HG02763 (cell line): ENCODE results near the gene CLASP1.
"Not testable (repeated sequence)": the region's sequence is repeated elsewhere in the genome, so short reads cannot be mapped to it uniquely, and the experiment has no call there.

Source experiments
- ATAC-seq: cut with Tn5 transposase; IDR thresholded peaks from one replicate; pipeline ENCODE4 v1.9.1; 2021; ENCODE audit warnings: mild to moderate bottlenecking, moderate library complexity; ENCODE audit not compliant: unreplicated experiment

Gene CLASP1

DNA sequence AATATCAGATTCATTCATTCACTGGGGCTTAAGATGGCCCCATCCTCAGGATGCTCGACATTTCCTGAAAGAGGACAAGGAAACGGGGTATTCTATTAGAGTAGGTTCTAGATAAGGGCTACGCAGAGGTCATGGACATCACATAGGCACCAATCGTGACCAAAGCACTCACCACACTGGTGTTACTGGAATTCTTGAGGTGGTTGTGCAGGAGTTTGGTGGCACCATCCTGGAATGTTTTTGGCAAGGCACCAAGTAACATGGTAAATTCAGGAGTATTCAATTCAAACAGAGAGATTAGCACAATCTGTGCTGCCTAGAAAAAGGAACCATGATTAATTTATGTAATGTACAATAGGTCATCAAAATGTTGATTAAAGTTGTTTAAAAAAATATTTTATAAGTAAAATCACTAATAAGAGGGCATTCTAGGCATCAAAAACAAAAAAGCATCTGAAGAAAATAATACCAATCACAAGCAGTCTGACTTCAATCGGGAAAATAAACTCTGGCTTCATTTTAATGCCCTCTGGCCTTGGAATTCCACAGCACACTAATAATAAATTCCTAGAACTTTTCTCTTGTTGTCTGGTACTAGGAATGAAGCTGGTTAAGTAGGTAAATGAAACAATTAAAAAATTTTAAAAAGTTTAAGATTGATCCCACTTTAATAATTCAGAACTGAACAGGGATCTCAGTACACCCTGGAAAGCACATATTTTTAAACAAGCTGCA is 261.5 kb downstream of the CLASP1 start:
- ATAC-seq, result no peak

- no peak for ATAC-seq
Observed at GRCh38 chr2:121386707-121387106, 262.6 kb downstream of the CLASP1 start.

GRCh38 chr2:121386102-121386501 is 263.2 kb downstream of the CLASP1 start:
- no peak for ATAC-seq

DNA sequence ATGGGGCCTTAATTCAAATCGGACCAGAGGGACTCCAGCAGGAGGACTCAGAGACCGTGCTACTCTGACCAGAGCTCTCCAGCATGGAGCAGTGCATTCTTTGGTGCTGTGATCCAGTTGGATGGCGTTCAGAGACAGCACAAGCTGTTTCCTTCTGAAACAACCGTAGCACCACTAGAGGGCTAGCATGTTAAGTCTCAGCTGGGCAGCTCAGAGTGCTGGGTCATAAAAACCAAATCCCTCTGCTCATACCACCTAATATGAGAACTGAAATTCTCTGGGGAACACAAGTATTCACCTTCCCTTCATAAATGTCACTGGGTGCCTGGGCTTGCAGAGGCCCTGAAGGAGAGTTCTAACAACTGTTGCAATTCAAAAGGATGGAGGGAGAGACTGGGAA is 266.5 kb downstream of the CLASP1 start:
- ATAC-seq, result no peak

- no peak for ATAC-seq
Observed at GRCh38 chr2:121377646-121378045, 271.6 kb downstream of the CLASP1 start.

DNA sequence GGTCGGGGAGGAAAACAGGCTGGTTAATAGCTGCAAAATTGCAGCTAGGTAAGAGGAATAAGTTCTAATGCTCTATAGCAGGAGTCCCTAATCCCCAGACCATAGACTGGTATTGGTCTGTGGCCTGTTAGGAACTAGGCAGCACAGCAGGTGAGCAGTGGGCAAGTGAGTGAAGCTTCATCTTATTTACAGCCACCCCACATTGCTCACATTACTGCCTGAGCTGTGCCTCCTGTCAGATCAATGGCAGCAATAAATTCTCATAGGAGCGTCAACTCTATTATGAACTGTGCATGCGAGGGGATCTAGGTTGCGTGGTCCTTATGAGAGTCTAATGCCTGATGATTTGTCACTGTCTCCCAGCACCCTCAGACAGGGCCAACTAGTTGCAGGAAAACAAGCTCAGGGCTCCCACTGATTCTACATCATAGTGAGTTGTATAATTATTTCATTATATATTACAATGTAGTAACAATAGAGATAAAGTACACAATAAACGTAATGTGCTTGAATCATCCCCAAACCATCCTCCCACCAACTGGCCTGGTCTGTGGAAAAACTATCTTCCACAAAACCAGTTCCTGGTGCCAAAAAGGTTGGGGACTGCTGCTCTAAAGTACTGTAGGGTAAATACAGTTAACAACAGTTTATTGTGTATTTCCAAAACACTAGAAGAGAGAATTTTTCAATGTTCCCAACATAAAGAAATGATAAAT is 272.6 kb downstream of the CLASP1 start:
- no peak for ATAC-seq

- no peak for ATAC-seq
Observed at GRCh38 chr2:121375621-121376159, 273.6 kb downstream of the CLASP1 start.

DNA sequence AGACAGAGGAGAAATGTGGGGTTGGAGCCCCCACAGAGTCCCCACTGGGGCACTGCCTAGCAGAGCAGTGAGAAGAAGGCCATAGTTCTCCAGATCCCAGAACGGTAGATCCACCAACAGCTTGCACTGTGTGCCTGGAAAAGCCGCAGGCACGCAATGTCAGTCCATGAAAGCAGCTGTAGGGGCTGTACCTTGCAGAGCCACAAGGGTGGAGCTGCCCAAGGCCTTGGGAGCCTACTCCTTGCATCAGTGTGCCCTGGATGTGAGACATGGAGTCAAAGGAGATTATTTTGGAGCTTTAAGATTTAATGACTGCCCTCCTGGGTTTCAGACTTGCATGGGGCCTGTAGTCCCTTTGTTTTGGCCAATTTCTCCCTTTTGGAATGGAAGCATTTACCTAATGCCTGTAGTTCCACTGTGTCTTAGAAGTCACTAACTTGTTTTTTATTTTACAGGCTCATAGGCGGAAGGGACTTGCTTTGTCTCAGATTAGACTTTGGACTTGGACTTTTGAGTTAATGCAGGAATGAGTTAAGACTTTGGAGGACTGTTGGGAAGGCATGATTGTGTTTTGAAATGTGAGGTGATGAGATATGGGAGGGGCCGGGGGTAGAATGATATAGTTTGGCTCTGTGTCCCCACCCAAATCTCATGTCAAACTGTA is 274.7 kb downstream of the CLASP1 start:
- ATAC-seq, result not testable (repeated sequence)

DNA sequence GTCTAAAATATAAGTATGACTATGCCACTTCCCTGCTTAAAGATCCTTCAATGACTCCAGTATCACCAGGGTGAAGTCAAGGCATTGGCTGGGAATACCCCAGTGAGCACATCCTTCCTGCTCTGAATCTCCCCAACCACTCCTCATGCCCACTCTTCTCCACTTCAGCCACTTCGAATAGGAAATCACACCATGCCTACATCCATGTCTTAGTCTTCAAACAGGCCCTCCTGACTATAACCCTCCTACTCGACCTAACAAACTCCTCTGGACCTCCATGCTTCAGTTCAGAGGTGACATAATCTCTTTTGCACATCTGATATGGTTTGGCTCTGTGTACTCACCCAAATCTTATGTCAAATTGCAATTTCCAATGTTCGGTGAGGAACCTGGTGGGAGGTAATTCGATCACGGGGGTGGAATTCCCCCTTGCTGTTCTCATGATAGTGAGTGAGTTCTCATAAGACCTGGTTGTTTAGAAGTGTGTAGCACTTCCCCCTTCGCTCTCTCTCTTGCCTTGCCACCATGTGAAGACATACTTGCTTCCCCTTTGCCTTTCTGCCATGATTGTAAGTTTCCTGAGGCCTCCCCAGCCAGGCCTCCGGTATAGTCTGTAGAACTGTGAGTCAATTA is 276.4 kb downstream of the CLASP1 start:
- ATAC-seq, result peak; percentile 55

DNA sequence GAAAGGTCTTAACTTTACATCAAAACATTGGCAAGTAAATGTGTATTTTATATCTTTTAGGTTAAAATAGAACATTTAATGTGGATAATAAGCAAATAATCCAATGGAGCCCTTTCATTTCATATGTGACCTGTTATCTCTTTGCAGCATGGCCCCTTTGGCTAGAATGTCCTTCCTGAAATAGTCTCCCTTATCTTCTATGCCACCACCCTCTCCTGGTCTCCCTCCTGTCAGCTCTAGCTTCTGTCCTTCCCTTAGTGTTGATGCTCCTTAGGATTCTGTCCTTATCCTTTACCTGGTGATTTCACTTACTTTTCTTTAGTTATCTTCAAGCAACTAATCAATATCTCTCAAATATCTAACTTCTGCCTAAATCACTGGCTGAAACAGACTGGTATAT is 277.2 kb downstream of the CLASP1 start:
- no peak for ATAC-seq

- ATAC-seq, result no peak
Observed at GRCh38 chr2:121368836-121369235, 280.4 kb downstream of the CLASP1 start.

GRCh38 chr2:121368155-121368554 is 281.1 kb downstream of the CLASP1 start:
- ATAC-seq, result no peak

DNA sequence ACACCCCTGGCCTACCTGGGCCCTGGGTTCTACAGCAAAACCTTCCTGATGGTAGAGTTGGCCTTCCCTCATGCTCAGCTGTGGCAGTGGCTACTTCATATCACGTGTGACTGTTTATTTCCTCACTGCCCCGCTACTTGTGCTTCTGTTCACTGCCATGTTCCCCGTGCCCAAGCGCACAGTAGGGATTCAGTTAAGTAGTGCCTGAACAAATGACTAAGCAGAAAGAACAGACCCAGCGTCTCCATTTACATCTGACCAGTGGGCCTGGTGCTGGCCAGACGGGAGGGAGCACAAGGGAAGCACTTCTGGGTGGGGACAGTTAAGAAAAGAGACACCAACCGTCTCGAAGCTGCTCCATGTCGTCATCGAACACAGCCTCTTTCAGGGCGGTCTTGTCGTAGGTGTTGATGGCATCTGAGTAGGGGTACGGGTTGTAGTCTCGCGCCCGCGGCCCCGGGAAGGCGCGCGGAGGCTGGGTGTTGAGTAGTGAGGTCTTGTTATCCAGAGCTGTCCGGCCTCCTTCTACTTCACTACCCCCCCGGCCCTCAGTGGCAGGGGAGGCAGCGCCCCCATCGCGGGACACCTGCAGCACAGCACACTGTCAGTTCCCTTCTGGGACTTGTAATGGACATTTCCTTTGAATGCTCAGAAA is 281.9 kb downstream of the CLASP1 start:
- no peak for ATAC-seq

DNA sequence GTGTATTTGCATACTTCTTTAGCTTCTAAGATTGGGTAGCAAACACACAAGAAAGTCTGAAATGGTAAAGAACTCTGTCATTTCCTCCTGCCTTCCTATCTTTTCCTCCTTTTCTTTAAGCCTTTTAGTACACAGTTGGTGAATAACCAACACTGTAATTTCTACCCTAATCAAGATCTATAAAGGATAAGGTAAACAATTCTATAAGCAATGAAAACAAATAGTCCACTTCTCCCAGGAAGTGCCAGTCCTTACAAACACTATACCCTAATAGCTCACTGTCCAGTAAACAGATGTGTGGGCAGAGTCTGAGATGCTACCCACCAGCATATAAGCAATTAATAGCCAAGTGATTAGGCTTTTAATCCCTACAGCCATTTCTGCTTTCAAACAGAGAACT is 283.2 kb downstream of the CLASP1 start:
- ATAC-seq, result no peak

DNA sequence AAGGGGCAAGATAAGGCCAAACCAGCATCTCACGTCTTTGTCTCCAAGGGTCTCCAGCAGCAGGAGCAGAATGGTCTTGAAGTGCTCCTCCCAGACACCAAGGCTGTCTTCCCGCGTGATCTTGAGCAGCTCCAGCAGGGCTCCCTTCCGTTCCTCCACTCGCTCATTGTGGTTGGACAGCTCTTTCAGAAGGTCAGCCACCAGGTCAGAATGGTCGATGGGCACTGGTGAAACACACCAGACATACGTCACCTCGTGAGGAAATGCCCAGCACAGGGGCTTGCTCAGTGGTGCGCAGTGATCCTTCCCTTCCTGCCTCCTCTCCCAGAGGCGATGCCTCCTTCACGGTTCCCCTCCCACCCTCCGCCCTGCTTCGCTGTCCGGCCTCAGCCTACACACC is 284.2 kb downstream of the CLASP1 start:
- ATAC-seq, result no peak

GRCh38 chr2:121363632-121364420 is 285.4 kb downstream of the CLASP1 start:
- ATAC-seq, result no peak

- no peak for ATAC-seq
Observed at GRCh38 chr2:121362774-121363173, 286.5 kb downstream of the CLASP1 start.

DNA sequence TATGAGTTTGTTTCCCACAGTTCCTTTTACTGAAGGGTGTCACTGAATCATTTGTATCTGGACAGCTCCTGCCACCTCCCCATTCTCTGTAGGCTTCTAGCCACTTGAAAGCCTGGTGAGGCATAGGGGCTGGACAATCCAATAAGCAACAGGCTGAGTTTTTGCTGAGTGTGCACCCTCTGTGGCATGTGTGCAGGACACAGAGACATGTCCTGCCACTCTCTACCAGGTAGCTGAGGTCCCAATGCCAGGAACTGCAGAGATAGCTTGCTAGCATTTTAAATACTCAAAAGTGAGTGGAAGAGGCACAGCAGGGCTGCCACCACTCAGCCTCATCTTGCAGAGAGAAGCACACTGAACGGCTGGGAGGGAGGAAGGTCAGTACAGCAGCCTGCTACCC is 287.0 kb downstream of the CLASP1 start:
- ATAC-seq, result no peak

- no peak for ATAC-seq
Observed at GRCh38 chr2:121360566-121361300, 288.5 kb downstream of the CLASP1 start.
